ENCODE data around the gene KRTAP10-5.
"Not testable (repeated sequence)": the region's sequence is repeated elsewhere in the genome, so short reads cannot be mapped to it uniquely, and the experiment has no call there.

Gene KRTAP10-5

GRCh38 chr21:44611551-44611950, 31.1 kb upstream of the KRTAP10-5 start:
- H4K91ac ChIP-seq (ENCODE audit: low read depth, low read length, poor library complexity): no peak overlapping the region
- no peak overlapping the region for H2BK5ac ChIP-seq (ENCODE audit: low read length)
- H3K4me3 ChIP-seq (ENCODE audit: low read length in 2 of 2): peak overlapping the region in 1 of 2 donors; percentile 22
- no peak overlapping the region for H2AK5ac ChIP-seq (ENCODE audit: low read depth, low read length)
- H3K18ac ChIP-seq (ENCODE audit: low read length): no peak overlapping the region
- H2BK120ac ChIP-seq (ENCODE audit: low read depth, low read length): no peak overlapping the region
- WGBS, 2 donors (ENCODE audit: extremely low coverage in 2 of 2, insufficient read length in 2 of 2, insufficient replicate concordance in 1 of 2): no CpG with 5 or more reads among the region's 4 CpGs
- no peak overlapping the region for H2BK15ac ChIP-seq (ENCODE audit: low read length)
- H3K4me2 ChIP-seq (ENCODE audit: insufficient read depth, low read length, poor library complexity, severe bottlenecking): no peak overlapping the region
- no peaks in the 10 kb centered on the region for H3K4me1 ChIP-seq (ENCODE audit: control insufficient read depth in 2 of 2, insufficient read depth in 1 of 2, low read depth in 1 of 2, low read length in 2 of 2)
- no peaks in the 10 kb centered on the region for H3K36me3 ChIP-seq (replicated peaks in 1 of 2; ENCODE audit: control insufficient read depth in 2 of 2, insufficient read depth in 2 of 2, low read length in 2 of 2)
- no peak overlapping the region for H3K27ac ChIP-seq (replicated peaks; ENCODE audit: low read length)
- no peak overlapping the region for H2AFZ ChIP-seq (ENCODE audit: low read length)
- no peak for DNase-seq (ENCODE audit: low spot score)
- H3K23ac ChIP-seq (ENCODE audit: low read depth, low read length, poor library complexity): no peak overlapping the region
- no peak overlapping the region for H2BK12ac ChIP-seq (ENCODE audit: low read length)
- H3K27me3 ChIP-seq (ENCODE audit: control insufficient read depth in 3 of 3, insufficient read depth in 3 of 3, low read depth in 1 of 3, low read length in 3 of 3): no peaks in the 10 kb centered on the region
- H4K8ac ChIP-seq (ENCODE audit: low read depth, low read length): no peak overlapping the region
- no peak overlapping the region for H3K9ac ChIP-seq (ENCODE audit: low read depth, low read length, poor library complexity)
- H3K9me3 ChIP-seq (replicated peaks in 1 of 2; ENCODE audit: control insufficient read depth in 2 of 2, insufficient read depth in 1 of 2, low read depth in 1 of 2, low read length in 2 of 2): peaks cover 3 to 8% of the 10 kb centered on the region in 2 donors
- no peak overlapping the region for H3K4ac ChIP-seq (ENCODE audit: low read length)
- H3K79me1 ChIP-seq (ENCODE audit: low read depth, low read length): no peaks in the 10 kb centered on the region
- H3K14ac ChIP-seq (ENCODE audit: low read length): no peak overlapping the region

- not testable (repeated sequence) for H3K23ac ChIP-seq (ENCODE audit: low read depth, low read length, poor library complexity); H3K4me3 ChIP-seq (ENCODE audit: low read length in 2 of 2); H2BK5ac ChIP-seq (ENCODE audit: low read length); H3K4me2 ChIP-seq (ENCODE audit: insufficient read depth, low read length, poor library complexity, severe bottlenecking); H3K27me3 ChIP-seq (ENCODE audit: control insufficient read depth in 3 of 3, insufficient read depth in 3 of 3, low read depth in 1 of 3, low read length in 3 of 3); H3K18ac ChIP-seq (ENCODE audit: low read length); DNase-seq (ENCODE audit: low spot score); H2BK15ac ChIP-seq (ENCODE audit: low read length); H4K91ac ChIP-seq (ENCODE audit: low read depth, low read length, poor library complexity); H3K79me1 ChIP-seq (ENCODE audit: low read depth, low read length); H2BK120ac ChIP-seq (ENCODE audit: low read depth, low read length); H3K9me3 ChIP-seq (replicated peaks in 1 of 2; ENCODE audit: control insufficient read depth in 2 of 2, insufficient read depth in 1 of 2, low read depth in 1 of 2, low read length in 2 of 2); H3K36me3 ChIP-seq (replicated peaks in 1 of 2; ENCODE audit: control insufficient read depth in 2 of 2, insufficient read depth in 2 of 2, low read length in 2 of 2); H3K14ac ChIP-seq (ENCODE audit: low read length); H3K4me1 ChIP-seq (ENCODE audit: control insufficient read depth in 2 of 2, insufficient read depth in 1 of 2, low read depth in 1 of 2, low read length in 2 of 2); H4K8ac ChIP-seq (ENCODE audit: low read depth, low read length); H3K4ac ChIP-seq (ENCODE audit: low read length); H3K27ac ChIP-seq (replicated peaks; ENCODE audit: low read length); H2AFZ ChIP-seq (ENCODE audit: low read length); H3K9ac ChIP-seq (ENCODE audit: low read depth, low read length, poor library complexity); H2BK12ac ChIP-seq (ENCODE audit: low read length); H2AK5ac ChIP-seq (ENCODE audit: low read depth, low read length)
- no CpG with 5 or more reads among the region's 7 CpGs for WGBS, 2 donors (ENCODE audit: extremely low coverage in 2 of 2, insufficient read length in 2 of 2, insufficient replicate concordance in 1 of 2)
Measured at GRCh38 chr21:44610157-44610843, 29.9 kb upstream of the KRTAP10-5 start.

- Histone ChIP-seq H3K9ac (ENCODE audit: low read depth, low read length, poor library complexity) (no peak overlapping the region), H3K4ac (ENCODE audit: low read length) (no peak overlapping the region), H3K36me3 (replicated peaks in 1 of 2; ENCODE audit: control insufficient read depth in 2 of 2, insufficient read depth in 2 of 2, low read length in 2 of 2) (no peaks in the 10 kb centered on the region), H3K9me3 (replicated peaks in 1 of 2; ENCODE audit: control insufficient read depth in 2 of 2, insufficient read depth in 1 of 2, low read depth in 1 of 2, low read length in 2 of 2) (peaks cover 3 to 8% of the 10 kb centered on the region in 2 donors), H2AFZ (ENCODE audit: low read length) (no peak overlapping the region), H3K27me3 (ENCODE audit: control insufficient read depth in 3 of 3, insufficient read depth in 3 of 3, low read depth in 1 of 3, low read length in 3 of 3) (peaks cover 0 to 2% (median 0%) of the 10 kb centered on the region in 3 experiments), H3K79me1 (ENCODE audit: low read depth, low read length) (no peaks in the 10 kb centered on the region), H2AK5ac (ENCODE audit: low read depth, low read length) (no peak overlapping the region), H3K27ac (replicated peaks; ENCODE audit: low read length) (no peak overlapping the region), H3K23ac (ENCODE audit: low read depth, low read length, poor library complexity) (no peak overlapping the region), H4K91ac (ENCODE audit: low read depth, low read length, poor library complexity) (no peak overlapping the region), H3K4me2 (ENCODE audit: insufficient read depth, low read length, poor library complexity, severe bottlenecking) (no peak overlapping the region), H2BK120ac (ENCODE audit: low read depth, low read length) (no peak overlapping the region), H4K8ac (ENCODE audit: low read depth, low read length) (no peak overlapping the region), H3K4me1 (ENCODE audit: control insufficient read depth in 2 of 2, insufficient read depth in 1 of 2, low read depth in 1 of 2, low read length in 2 of 2) (no peaks in the 10 kb centered on the region), H2BK5ac (ENCODE audit: low read length) (no peak overlapping the region), H3K4me3 (ENCODE audit: low read length in 2 of 2) (no peak overlapping the region), H3K18ac (ENCODE audit: low read length) (no peak overlapping the region), H3K14ac (ENCODE audit: low read length) (no peak overlapping the region), H2BK12ac (ENCODE audit: low read length) (no peak overlapping the region), H2BK15ac (ENCODE audit: low read length) (no peak overlapping the region)
- no peak for DNase-seq (ENCODE audit: low spot score)
Measured at GRCh38 chr21:44609193-44609592, 28.8 kb upstream of the KRTAP10-5 start.

GRCh38 chr21:44606495-44606894, 26.1 kb upstream of the KRTAP10-5 start:
- no peak overlapping the region for H4K8ac ChIP-seq (ENCODE audit: low read depth, low read length)
- no peak overlapping the region for H3K4ac ChIP-seq (ENCODE audit: low read length)
- H2AK5ac ChIP-seq (ENCODE audit: low read depth, low read length): no peak overlapping the region
- no peak overlapping the region for H3K4me2 ChIP-seq (ENCODE audit: insufficient read depth, low read length, poor library complexity, severe bottlenecking)
- H2BK12ac ChIP-seq (ENCODE audit: low read length): no peak overlapping the region
- no peaks in the 10 kb centered on the region for H3K4me1 ChIP-seq (ENCODE audit: control insufficient read depth in 2 of 2, insufficient read depth in 1 of 2, low read depth in 1 of 2, low read length in 2 of 2)
- H2AFZ ChIP-seq (ENCODE audit: low read length): no peak overlapping the region
- H3K23ac ChIP-seq (ENCODE audit: low read depth, low read length, poor library complexity): no peak overlapping the region
- H3K14ac ChIP-seq (ENCODE audit: low read length): no peak overlapping the region
- no peaks in the 10 kb centered on the region for H3K79me1 ChIP-seq (ENCODE audit: low read depth, low read length)
- no peak overlapping the region for H3K27ac ChIP-seq (replicated peaks; ENCODE audit: low read length)
- H3K9me3 ChIP-seq (replicated peaks in 1 of 2; ENCODE audit: control insufficient read depth in 2 of 2, insufficient read depth in 1 of 2, low read depth in 1 of 2, low read length in 2 of 2): peaks cover 3 to 5% of the 10 kb centered on the region in 2 donors
- no peak overlapping the region for H2BK5ac ChIP-seq (ENCODE audit: low read length)
- H2BK120ac ChIP-seq (ENCODE audit: low read depth, low read length): no peak overlapping the region
- no peak overlapping the region for H4K91ac ChIP-seq (ENCODE audit: low read depth, low read length, poor library complexity)
- H3K27me3 ChIP-seq (ENCODE audit: control insufficient read depth in 3 of 3, insufficient read depth in 3 of 3, low read depth in 1 of 3, low read length in 3 of 3): peaks cover 0 to 4% (median 0%) of the 10 kb centered on the region in 3 experiments
- DNase-seq (ENCODE audit: low spot score): no peak
- H2BK15ac ChIP-seq (ENCODE audit: low read length): no peak overlapping the region
- H3K9ac ChIP-seq (ENCODE audit: low read depth, low read length, poor library complexity): no peak overlapping the region
- no CpG with 5 or more reads among the region's 4 CpGs for WGBS, 2 donors (ENCODE audit: extremely low coverage in 2 of 2, insufficient read length in 2 of 2, insufficient replicate concordance in 1 of 2)
- H3K36me3 ChIP-seq (replicated peaks in 1 of 2; ENCODE audit: control insufficient read depth in 2 of 2, insufficient read depth in 2 of 2, low read length in 2 of 2): no peaks in the 10 kb centered on the region
- H3K18ac ChIP-seq (ENCODE audit: low read length): no peak overlapping the region
- no peak overlapping the region for H3K4me3 ChIP-seq (ENCODE audit: low read length in 2 of 2)

Measured in neuronal stem cell (in vitro differentiated cells).